ENCODE measurements around the gene MCAT.

MCAT gene

DNA sequence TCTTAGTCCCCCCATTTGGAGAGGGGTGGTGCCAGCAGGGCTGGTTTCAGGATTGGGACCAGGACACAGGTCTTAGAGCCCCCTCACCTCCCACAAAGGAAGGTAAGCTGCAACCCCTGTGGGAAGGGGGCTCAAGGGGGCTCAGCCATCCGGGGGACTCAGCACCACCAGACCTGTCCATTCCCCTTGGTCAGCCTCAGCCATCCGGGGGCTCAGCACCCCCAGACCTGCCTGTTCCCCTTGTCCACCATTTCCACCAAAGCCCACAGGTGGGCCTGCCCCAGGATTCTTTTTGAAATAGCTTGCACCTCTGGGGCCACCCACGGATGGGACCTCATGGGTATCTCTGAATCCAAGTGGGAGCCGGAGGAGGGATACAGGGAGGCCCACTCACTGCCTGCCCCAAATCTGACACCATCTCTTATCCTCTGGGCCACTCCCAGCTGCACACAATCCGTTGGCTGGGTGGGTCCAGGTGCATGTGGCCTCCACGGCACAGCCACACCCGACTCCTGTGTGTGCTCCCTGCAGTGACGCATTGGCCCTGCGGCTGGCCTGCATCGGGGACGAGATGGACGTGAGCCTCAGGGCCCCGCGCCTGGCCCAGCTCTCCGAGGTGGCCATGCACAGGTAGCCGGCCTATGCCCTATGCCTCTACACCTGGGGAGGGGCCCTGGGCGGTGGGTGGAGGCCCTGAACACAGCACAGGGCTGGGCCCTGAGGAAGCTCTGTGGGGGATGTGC is 15.9 kb downstream of the MCAT start:
- H3K4me3 ChIP-seq (ENCODE audit: control insufficient read depth, low read depth, low read length): no peak overlapping the region
- TF ChIP-seq, protein P1, sequence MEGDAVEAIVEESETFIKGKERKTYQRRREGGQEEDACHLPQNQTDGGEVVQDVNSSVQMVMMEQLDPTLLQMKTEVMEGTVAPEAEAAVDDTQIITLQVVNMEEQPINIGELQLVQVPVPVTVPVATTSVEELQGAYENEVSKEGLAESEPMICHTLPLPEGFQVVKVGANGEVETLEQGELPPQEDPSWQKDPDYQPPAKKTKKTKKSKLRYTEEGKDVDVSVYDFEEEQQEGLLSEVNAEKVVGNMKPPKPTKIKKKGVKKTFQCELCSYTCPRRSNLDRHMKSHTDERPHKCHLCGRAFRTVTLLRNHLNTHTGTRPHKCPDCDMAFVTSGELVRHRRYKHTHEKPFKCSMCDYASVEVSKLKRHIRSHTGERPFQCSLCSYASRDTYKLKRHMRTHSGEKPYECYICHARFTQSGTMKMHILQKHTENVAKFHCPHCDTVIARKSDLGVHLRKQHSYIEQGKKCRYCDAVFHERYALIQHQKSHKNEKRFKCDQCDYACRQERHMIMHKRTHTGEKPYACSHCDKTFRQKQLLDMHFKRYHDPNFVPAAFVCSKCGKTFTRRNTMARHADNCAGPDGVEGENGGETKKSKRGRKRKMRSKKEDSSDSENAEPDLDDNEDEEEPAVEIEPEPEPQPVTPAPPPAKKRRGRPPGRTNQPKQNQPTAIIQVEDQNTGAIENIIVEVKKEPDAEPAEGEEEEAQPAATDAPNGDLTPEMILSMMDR (IDR thresholded peaks at IDR 0.05; ENCODE audit: control insufficient read depth, insufficient read depth, low read depth, low read length, missing control alignments): no peak
- DNase-seq (ENCODE audit: low read depth): no peak

DNA sequence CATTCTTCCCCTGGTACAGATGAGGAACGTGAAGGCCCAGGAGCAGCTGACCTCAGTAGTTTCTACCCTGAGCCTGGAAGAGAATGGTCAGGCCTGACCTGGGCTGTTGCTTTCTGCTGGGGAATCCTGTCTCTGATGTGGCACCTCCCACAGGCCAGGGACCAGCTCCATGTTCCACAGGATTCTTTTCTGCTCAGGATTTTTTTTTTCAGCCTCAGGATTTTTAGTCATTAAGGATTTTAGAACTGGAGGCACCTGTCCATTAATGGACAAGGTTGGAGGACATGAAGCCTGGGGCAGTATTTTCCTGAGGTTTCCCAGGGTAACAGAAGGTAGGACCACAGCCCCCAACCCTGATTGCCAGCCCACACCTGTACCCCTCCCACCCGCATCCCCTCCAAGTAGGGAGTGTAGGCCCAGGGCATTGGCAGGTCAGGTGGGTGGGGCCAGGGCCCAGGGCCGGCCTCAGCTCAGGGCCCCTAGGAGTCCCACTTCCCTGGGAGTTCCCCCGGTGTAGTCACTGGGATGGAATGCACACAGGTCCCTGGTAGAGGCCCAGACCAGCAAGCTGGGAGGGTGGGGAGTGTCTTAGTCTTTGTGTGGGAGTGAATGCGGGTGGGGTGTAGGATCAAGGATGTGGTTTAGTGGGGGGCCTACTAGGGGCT is 16.6 kb downstream of the MCAT start:
- no peak overlapping the region for H3K4me3 ChIP-seq (ENCODE audit: control insufficient read depth, low read depth, low read length)
- TF ChIP-seq, protein P1 (IDR thresholded peaks at IDR 0.05; ENCODE audit: control insufficient read depth, insufficient read depth, low read depth, low read length, missing control alignments): no peak
- peak; percentile 11 for DNase-seq (ENCODE audit: low read depth)

DNA sequence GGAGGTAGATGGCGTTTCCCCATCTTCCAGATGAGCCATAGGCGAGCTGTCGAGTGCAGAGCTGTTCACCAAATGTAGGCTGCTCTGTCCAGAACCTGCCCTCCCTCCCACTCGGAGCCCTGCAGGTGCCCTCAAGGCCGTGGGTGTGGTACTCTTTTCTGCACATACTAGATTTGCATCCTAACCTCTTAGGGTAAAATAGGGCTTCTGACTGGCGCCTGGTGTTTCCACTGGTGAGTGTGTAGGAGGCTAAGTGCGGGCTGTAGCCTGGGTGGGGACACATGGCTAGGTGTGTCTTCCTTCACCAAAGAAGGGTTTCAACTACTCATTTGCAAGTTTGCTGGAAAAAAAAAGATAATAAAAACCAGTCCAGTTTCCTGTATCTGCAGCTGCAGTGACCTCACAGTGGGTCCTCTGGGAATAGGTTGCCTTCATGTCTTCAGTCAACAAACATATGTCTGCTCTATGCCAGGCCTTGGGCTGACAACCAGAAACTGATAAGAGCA is 24.2 kb downstream of the MCAT start:
- TF ChIP-seq, protein P1 (IDR thresholded peaks at IDR 0.05; ENCODE audit: control insufficient read depth, insufficient read depth, low read depth, low read length, missing control alignments): no peak
- no peak overlapping the region for H3K4me3 ChIP-seq (ENCODE audit: control insufficient read depth, low read depth, low read length)
- no peak for DNase-seq (ENCODE audit: low read depth)

DNA sequence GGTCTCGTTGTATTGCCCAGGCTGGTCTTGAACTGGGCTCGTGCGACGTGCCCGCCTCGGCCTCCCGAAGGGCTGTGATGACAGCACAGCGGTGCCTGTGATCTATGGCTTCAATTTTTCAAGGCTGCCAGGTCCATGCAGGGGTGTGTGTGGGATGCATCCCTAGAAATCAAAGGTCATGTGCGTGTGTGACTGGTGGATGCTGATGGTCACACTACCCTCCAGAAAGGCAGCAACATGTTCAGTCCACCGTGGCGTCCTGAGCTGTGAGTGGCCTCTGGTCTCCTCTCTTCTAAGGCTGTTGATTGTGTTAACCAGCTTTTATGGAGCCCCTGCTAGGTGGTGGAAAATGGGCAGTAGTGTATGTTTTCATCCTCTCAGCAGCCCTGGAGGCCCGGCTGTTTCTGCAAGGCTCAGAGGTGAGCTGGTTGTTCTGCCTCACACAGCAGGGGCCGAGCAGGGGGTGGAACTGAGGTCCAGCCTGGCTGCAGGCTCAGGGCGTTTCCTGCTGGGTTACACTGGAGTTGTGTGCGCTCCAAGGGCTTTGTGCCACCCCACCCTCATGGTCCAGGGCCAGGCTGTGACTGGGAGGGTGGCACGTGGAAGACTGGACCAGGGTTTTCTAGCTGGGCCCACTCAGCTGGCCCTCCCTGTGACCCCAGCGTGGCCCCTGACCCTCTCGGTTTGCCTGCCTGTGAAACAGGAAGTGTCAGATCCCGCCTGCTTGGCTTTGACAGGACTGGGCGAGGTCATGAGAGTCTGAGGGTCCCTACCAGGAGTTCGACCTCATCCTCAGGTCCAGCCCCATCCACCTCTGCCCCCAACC is 25.0 kb downstream of the MCAT start:
- TF ChIP-seq, protein P1 (IDR thresholded peaks at IDR 0.05; ENCODE audit: control insufficient read depth, insufficient read depth, low read depth, low read length, missing control alignments): no peak
- DNase-seq (ENCODE audit: low read depth): no peak
- no peak overlapping the region for H3K4me3 ChIP-seq (ENCODE audit: control insufficient read depth, low read depth, low read length)

DNA sequence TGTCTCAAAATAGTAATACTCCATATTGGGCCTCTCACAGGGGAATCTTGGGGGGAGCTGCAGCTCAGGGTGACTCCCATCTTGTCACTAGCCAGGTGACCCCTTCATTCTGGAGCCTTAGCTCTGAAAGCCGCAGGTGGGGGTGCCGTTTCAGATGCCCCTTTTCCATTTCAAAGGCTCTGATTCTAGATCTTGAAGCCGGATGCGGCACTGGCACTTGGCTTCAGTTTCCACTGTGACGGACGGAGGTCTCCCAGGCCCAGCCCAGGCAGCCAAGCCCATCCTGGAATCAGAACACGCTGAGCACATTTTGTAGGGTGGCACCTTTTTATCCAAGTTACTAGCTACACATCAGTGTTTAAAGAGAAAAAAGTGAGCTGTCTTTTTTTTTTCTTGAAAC is 26.3 kb downstream of the MCAT start:
- DNase-seq (ENCODE audit: low read depth): no peak
- TF ChIP-seq, protein P1 (IDR thresholded peaks at IDR 0.05; ENCODE audit: control insufficient read depth, insufficient read depth, low read depth, low read length, missing control alignments): no peak
- no peak overlapping the region for H3K4me3 ChIP-seq (ENCODE audit: control insufficient read depth, low read depth, low read length)

DNA sequence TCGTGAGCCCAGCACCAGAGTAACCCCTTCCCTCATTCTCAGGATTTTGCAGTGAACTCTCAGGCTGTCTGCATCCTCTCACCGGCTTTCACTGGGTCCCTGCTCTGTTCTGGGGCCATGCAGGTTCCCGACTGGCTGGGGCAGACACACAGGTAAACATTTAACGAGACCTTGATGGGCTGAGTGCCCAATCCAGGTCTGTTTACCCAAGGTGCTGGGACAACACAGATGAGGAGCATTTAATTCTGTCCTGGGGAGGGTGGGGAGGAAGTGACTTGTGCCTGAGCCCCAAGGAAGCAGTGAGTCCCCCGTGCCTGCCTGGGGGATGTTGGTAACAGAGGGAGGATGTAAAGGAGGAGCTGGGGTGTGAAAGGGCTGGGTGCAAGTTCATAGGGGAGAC is 28.2 kb downstream of the MCAT start:
- TF ChIP-seq, protein P1 (IDR thresholded peaks at IDR 0.05; ENCODE audit: control insufficient read depth, insufficient read depth, low read depth, low read length, missing control alignments): no peak
- no peak for DNase-seq (ENCODE audit: low read depth)
- H3K4me3 ChIP-seq (ENCODE audit: control insufficient read depth, low read depth, low read length): no peak overlapping the region

Measured in AG09309 (cell line).